ENCODE measurements around the gene RENBP. TPM values are rescaled to one million over a fixed set of nuclear protein-coding genes. Genes with fewer than 3 reads are reported as not detected.

The RENBP gene
- total and polyA plus RNA-seq, 2 of the 13 experiments (the other 11 are each of a cell fraction or from before 2014, with no cell fraction given) = 1.4 to 2.6 TPM

- TF ChIP-seq TFE3 (CRISPR knock-in tag; IDR thresholded peaks at IDR 0.05) (no peak), HNRNPLL (IDR thresholded peaks at IDR 0.05; ENCODE audit: low read depth, low read length, poor library complexity, severe bottlenecking) (no peak), HOXA7 (CRISPR knock-in tag; IDR thresholded peaks at IDR 0.05) (no peak)
These were observed 21.0 kb upstream of the RENBP start (continued) for GRCh38 chrX:153965406-153965805.

GRCh38 chrX:153964105-153964504 lies 19.7 kb upstream of the RENBP start:
- BruUV-seq (replicated peaks) = no TSS peak
- ChIA-PET CTCF (ENCODE audit: low intra/inter-chr PET ratio, low total read pairs) (no interaction called here), POLR2A (no interaction called here)
- no peak overlapping the region for H3K27ac ChIP-seq (ENCODE audit: extremely low read length, insufficient read depth, low read length)
- H3K4me3 ChIP-seq (replicated peaks in 1 of 3; ENCODE audit: insufficient read depth in 1 of 3, low read depth in 2 of 3, low read length in 3 of 3) = no peak overlapping the region
- H3K36me3 ChIP-seq (replicated peaks in 1 of 2; ENCODE audit: control insufficient read depth in 1 of 2, insufficient read depth in 2 of 2, low read length in 2 of 2) = peaks cover 14 to 66% of the 10 kb centered on the region in 2 experiments; a peak in 4 of 5 replicates
- ATAC-seq (no peak), FAIRE-seq (no peak), DNase-seq (ENCODE audit: low spot score) (no peak)
- intact Hi-C loops (cut with micrococcal nuclease; ENCODE audit: unreplicated experiment) (no loop called here), in situ Hi-C loops (cut with HindIII; ENCODE audit: extremely low pct_ligation_motif_present, low pct_unique_long_range_greater_than_20kb) (no loop called here)
- H2AFZ ChIP-seq (ENCODE audit: low read length) = no peak overlapping the region
- H3K9ac ChIP-seq (ENCODE audit: insufficient read depth, low read depth, low read length) = no peak overlapping the region
- H3K79me2 ChIP-seq (ENCODE audit: insufficient read depth, low read length) = peaks cover 55% of the 10 kb centered on the region
- H3K9me3 ChIP-seq (ENCODE audit: low read length) = no peaks in the 10 kb centered on the region
- WGBS (ENCODE audit: low lambda C conversion rate) = 99% methylated on average over 11 of the region's 14 CpGs
- no peak overlapping the region for H3K4me2 ChIP-seq (ENCODE audit: low read depth, low read length)
- H3K27me3 ChIP-seq (ENCODE audit: control insufficient read depth in 1 of 2, insufficient read depth in 2 of 2, low read length in 2 of 2) = no peaks in the 10 kb centered on the region
- H4K20me1 ChIP-seq (ENCODE audit: insufficient read depth, low read length) = peaks cover 41% of the 10 kb centered on the region
- peaks cover 31% of the 10 kb centered on the region for H3K4me1 ChIP-seq (ENCODE audit: insufficient read depth, low read length)
- TF ChIP-seq HMGXB3 (CRISPR knock-in tag; IDR thresholded peaks at IDR 0.05; ENCODE audit: borderline replicate concordance) (no peak), STAT6 (CRISPR knock-in tag; IDR thresholded peaks at IDR 0.05; ENCODE audit: borderline replicate concordance) (no peak), TBP (CRISPR knock-in tag; IDR thresholded peaks at IDR 0.05) (no peak), MBNL3 (CRISPR knock-in tag; conservative IDR thresholded peaks at IDR 0.05) (no peak), PPARG (CRISPR knock-in tag; conservative IDR thresholded peaks at IDR 0.05) (no peak), KMT2A (CRISPR knock-in tag; IDR thresholded peaks at IDR 0.05) (no peak), RCOR2 (CRISPR knock-in tag; IDR thresholded peaks at IDR 0.05) (no peak), SMYD3 (CRISPR knock-in tag; IDR thresholded peaks at IDR 0.05) (no peak), ELF3 (CRISPR knock-in tag; IDR thresholded peaks at IDR 0.05) (no peak), ATAD3A (CRISPR knock-in tag; IDR thresholded peaks at IDR 0.05) (no peak), ZNF33B (CRISPR knock-in tag; IDR thresholded peaks at IDR 0.05) (no peak), FOSL1 (CRISPR knock-in tag; IDR thresholded peaks at IDR 0.05; ENCODE audit: borderline replicate concordance) (no peak)

All from HepG2 (cell line).